Duodenal mucosa (tissue), 2 donors: Measurements from ENCODE around the gene ZNF416.

Experiments used
- H3K27ac ChIP-seq: one replicate; pipeline ENCODE4 v1.7.0; 2013; ENCODE audit warnings: low read depth, low read length
- H3K27me3 ChIP-seq, 2 donors: one replicate each; pipeline ENCODE4 v1.7.0; 2013; ENCODE audit warnings: low read length in 2 of 2, control low read depth in 1 of 2; ENCODE audit not compliant: insufficient read depth in 2 of 2, control insufficient read depth in 1 of 2
- H3K36me3 ChIP-seq, 2 donors: one replicate each; pipeline ENCODE4 v1.7.0; 2013; ENCODE audit warnings: low read length in 2 of 2, control low read depth in 1 of 2; ENCODE audit not compliant: insufficient read depth in 2 of 2, control insufficient read depth in 1 of 2
- H3K4me1 ChIP-seq, 2 donors: one replicate each; pipeline ENCODE4 v1.7.0; 2013; ENCODE audit warnings: low read length in 2 of 2, control low read depth in 1 of 2; ENCODE audit not compliant: insufficient read depth in 2 of 2, control insufficient read depth in 1 of 2
- H3K4me3 ChIP-seq, 2 donors: one replicate each; pipeline ENCODE4 v1.7.0; 2013; ENCODE audit warnings: low read length in 2 of 2, low read depth in 1 of 2
- H3K9ac ChIP-seq, 2 donors: one replicate each; pipeline ENCODE4 v1.7.0; 2013; ENCODE audit warnings: low read length in 2 of 2, low read depth in 1 of 2
- H3K9me3 ChIP-seq, 2 donors: one replicate each; pipeline ENCODE4 v1.7.0; 2013; ENCODE audit warnings: low read length in 2 of 2, control low read depth in 1 of 2; ENCODE audit not compliant: control insufficient read depth in 1 of 2

Gene ZNF416

GRCh38 chr19:57587529-57587928, 8.8 kb upstream of the ZNF416 start:
- H3K36me3 ChIP-seq: peaks cover 29 to 31% of the 10 kb centered on the region in 2 donors
- H3K27ac ChIP-seq: no peak overlapping the region
- H3K9ac ChIP-seq: no peak overlapping the region
- peaks cover 54 to 64% of the 10 kb centered on the region in 2 donors for H3K9me3 ChIP-seq
- H3K4me1 ChIP-seq: peaks cover 11 to 13% of the 10 kb centered on the region in 2 donors
- no peak overlapping the region for H3K4me3 ChIP-seq
- no peaks in the 10 kb centered on the region for H3K27me3 ChIP-seq

- Histone ChIP-seq H3K27ac (no peak within 1 kb of the TSS), H3K36me3 (peaks cover 6 to 9% of the 10 kb centered on the region in 2 donors), H3K4me3 (peak within 1 kb of the TSS; percentile 69 to 70), H3K9me3 (peaks cover 26 to 36% of the 10 kb centered on the region in 2 donors), H3K4me1 (peaks cover 11 to 19% of the 10 kb centered on the region in 2 donors), H3K27me3 (no peaks in the 10 kb centered on the region), H3K9ac (no peak within 1 kb of the TSS)
Measured at GRCh38 chr19:57583521-57584416, 5.1 kb upstream of the ZNF416 start, which contains the start of gene ZIK1. Gene ZIK1, plus strand, starts transcription at chr19:57584145. Its CDS starts 212 bp downstream, at chr19:57584357.

GRCh38 chr19:57583104-57583520, 4.4 kb upstream of the ZNF416 start:
- Histone ChIP-seq H3K4me1 (peaks cover 12 to 21% of the 10 kb centered on the region in 2 donors), H3K36me3 (peaks cover under 1 to 4% of the 10 kb centered on the region in 2 donors), H3K9ac (no peak overlapping the region), H3K27me3 (no peaks in the 10 kb centered on the region), H3K27ac (no peak overlapping the region), H3K4me3 (peak overlapping the region; percentile 69 to 70), H3K9me3 (peaks cover 19 to 30% of the 10 kb centered on the region in 2 donors)

GRCh38 chr19:57576661-57577060, 2.0 kb downstream of the ZNF416 start:
- peaks cover 54 to 60% of the 10 kb centered on the region in 2 donors for H3K9me3 ChIP-seq
- H3K36me3 ChIP-seq: peaks cover 51 to 53% of the 10 kb centered on the region in 2 donors
- no peaks in the 10 kb centered on the region for H3K27me3 ChIP-seq
- H3K27ac ChIP-seq: no peak overlapping the region
- H3K9ac ChIP-seq: no peak overlapping the region
- peaks cover 5 to 13% of the 10 kb centered on the region in 2 donors for H3K4me1 ChIP-seq
- H3K4me3 ChIP-seq: peak overlapping the region; percentile 20 to 30

GRCh38 chr19:57572415-57572947, 6.2 kb downstream of the ZNF416 start:
- peaks cover 54 to 58% of the 10 kb centered on the region in 2 donors for H3K36me3 ChIP-seq
- H3K9ac ChIP-seq: no peak overlapping the region
- no peaks in the 10 kb centered on the region for H3K27me3 ChIP-seq
- H3K9me3 ChIP-seq: peaks cover 83 to 95% of the 10 kb centered on the region in 2 donors
- H3K27ac ChIP-seq: no peak overlapping the region
- no peaks in the 10 kb centered on the region for H3K4me1 ChIP-seq
- H3K4me3 ChIP-seq: peak overlapping the region in 1 of 2 donors; percentile 7

GRCh38 chr19:57570707-57571106, 8.0 kb downstream of the ZNF416 start:
- Histone ChIP-seq H3K27me3 (no peaks in the 10 kb centered on the region), H3K4me1 (no peaks in the 10 kb centered on the region), H3K9me3 (peaks cover 87 to 98% of the 10 kb centered on the region in 2 donors), H3K27ac (no peak overlapping the region), H3K9ac (no peak overlapping the region), H3K36me3 (peaks cover 41 to 45% of the 10 kb centered on the region in 2 donors), H3K4me3 (no peak overlapping the region)

GRCh38 chr19:57566396-57567265, 12.1 kb downstream of the ZNF416 start:
- no peaks in the 10 kb centered on the region for H3K4me1 ChIP-seq
- H3K36me3 ChIP-seq: peaks cover 2 to 4% of the 10 kb centered on the region in 2 donors
- H3K27me3 ChIP-seq: no peaks in the 10 kb centered on the region
- H3K27ac ChIP-seq: no peak overlapping the region
- no peak overlapping the region for H3K4me3 ChIP-seq
- H3K9me3 ChIP-seq: peaks cover 63 to 79% of the 10 kb centered on the region in 2 donors
- H3K9ac ChIP-seq: no peak overlapping the region

- Histone ChIP-seq H3K4me3 (no peak overlapping the region), H3K9me3 (peaks cover 41 to 50% of the 10 kb centered on the region in 2 donors), H3K9ac (no peak overlapping the region), H3K36me3 (no peaks in the 10 kb centered on the region), H3K4me1 (peaks cover 5 to 11% of the 10 kb centered on the region in 2 donors), H3K27ac (no peak overlapping the region), H3K27me3 (no peaks in the 10 kb centered on the region)
Measured at GRCh38 chr19:57563547-57563946, 15.2 kb downstream of the ZNF416 start.

GRCh38 chr19:57560049-57560491, 18.6 kb downstream of the ZNF416 start:
- Histone ChIP-seq H3K36me3 (peaks cover 14 to 16% of the 10 kb centered on the region in 2 donors), H3K9me3 (peaks cover 27 to 35% of the 10 kb centered on the region in 2 donors), H3K4me3 (peak overlapping the region; percentile 89 to 99), H3K4me1 (peaks cover 8 to 17% of the 10 kb centered on the region in 2 donors), H3K27ac (no peak overlapping the region), H3K27me3 (no peaks in the 10 kb centered on the region), H3K9ac (peak overlapping the region; percentile 85 to 93)
